ENCODE data around the gene HDDC2. TPM values are rescaled to one million over a fixed set of nuclear protein-coding genes. Genes with fewer than 3 reads are reported as not detected.
A peak's percentile ranks its signal among the peaks of the same experiment; 100 is the strongest.

The HDDC2 gene
- total RNA-seq, 1 donor from 2014 or later: 82.4 TPM

DNA sequence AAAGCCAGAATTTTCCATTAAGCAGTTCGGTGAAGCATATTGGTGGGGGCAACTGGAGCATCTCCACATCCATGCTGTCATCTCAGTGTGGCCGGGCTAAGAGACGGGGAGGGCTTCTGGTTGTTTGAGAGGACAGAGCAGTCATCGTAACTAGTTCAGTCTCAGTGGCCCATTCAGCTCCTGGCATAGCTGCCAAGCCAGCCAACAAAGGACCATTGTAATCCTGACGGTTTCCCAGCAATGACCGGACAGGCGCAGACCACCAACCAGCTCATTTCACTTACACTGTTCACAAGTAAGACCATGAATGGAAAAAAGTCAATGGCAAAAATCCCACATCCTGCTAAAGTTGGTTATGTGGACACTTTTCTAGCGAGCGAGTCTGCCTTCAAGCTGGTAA lies 14.9 kb upstream of the HDDC2 start:
- peaks cover 2% of the 10 kb centered on the region for H3K27me3 Mint-ChIP-seq (ENCODE audit: insufficient read depth)
- no peak overlapping the region for H3K4me3 Mint-ChIP-seq
- no peak for DNase-seq (ENCODE audit: low spot score)
- intact Hi-C loops (cut with micrococcal nuclease): no loop called here
- H3K27ac Mint-ChIP-seq: no peak overlapping the region
- no peaks in the 10 kb centered on the region for H3K9me3 Mint-ChIP-seq
- H3K36me3 Mint-ChIP-seq (ENCODE audit: low read depth): no peaks in the 10 kb centered on the region
- H3K4me1 Mint-ChIP-seq (ENCODE audit: low read depth): no peaks in the 10 kb centered on the region

DNA sequence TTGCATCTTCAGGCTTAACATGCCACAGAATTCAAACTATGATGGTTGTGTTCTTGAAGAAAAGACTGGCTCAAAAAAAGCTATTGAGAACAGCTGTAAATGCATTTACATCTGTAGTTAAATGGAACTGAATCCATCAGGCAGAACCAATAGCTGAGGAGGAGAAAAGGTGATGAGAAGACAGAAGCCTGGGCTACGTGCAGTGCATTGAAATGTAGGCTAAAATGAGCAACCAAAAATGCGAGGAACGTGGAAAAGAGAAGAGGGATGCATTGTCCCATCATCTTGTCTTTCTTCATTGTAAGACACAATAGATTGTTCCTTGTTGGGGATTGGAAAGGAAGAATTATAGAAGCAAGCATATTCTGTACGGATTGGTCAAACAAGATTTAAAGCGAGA lies 13.8 kb upstream of the HDDC2 start:
- no peak overlapping the region for H3K27ac Mint-ChIP-seq
- no peaks in the 10 kb centered on the region for H3K4me1 Mint-ChIP-seq (ENCODE audit: low read depth)
- no peak for DNase-seq (ENCODE audit: low spot score)
- no peak overlapping the region for H3K4me3 Mint-ChIP-seq
- H3K9me3 Mint-ChIP-seq: no peaks in the 10 kb centered on the region
- intact Hi-C loops (cut with micrococcal nuclease): no loop called here
- H3K27me3 Mint-ChIP-seq (ENCODE audit: insufficient read depth): peaks cover 5% of the 10 kb centered on the region
- no peaks in the 10 kb centered on the region for H3K36me3 Mint-ChIP-seq (ENCODE audit: low read depth)

- no peaks in the 10 kb centered on the region for H3K4me1 Mint-ChIP-seq (ENCODE audit: low read depth)
- peaks cover 6% of the 10 kb centered on the region for H3K27me3 Mint-ChIP-seq (ENCODE audit: insufficient read depth)
- intact Hi-C loops (cut with micrococcal nuclease): loop anchor here (5.0 kb wide), 1 partner anchor 643 kb away; the partner anchor contains the start of gene HINT3
- DNase-seq (ENCODE audit: low spot score): peak; percentile 17
- no peaks in the 10 kb centered on the region for H3K9me3 Mint-ChIP-seq
- H3K36me3 Mint-ChIP-seq (ENCODE audit: low read depth): no peaks in the 10 kb centered on the region
- H3K4me3 Mint-ChIP-seq: no peak overlapping the region
- H3K27ac Mint-ChIP-seq: no peak overlapping the region
Measured at GRCh38 chr6:125314009-125314581, 12.3 kb upstream of the HDDC2 start.

- Mint-ChIP-seq H3K36me3 (ENCODE audit: low read depth) (no peaks in the 10 kb centered on the region), H3K9me3 (no peaks in the 10 kb centered on the region), H3K27me3 (ENCODE audit: insufficient read depth) (peaks cover 9% of the 10 kb centered on the region), H3K4me1 (ENCODE audit: low read depth) (peaks cover 4% of the 10 kb centered on the region), H3K4me3 (no peak overlapping the region), H3K27ac (no peak overlapping the region)
- intact Hi-C loops (cut with micrococcal nuclease): loop anchor here (5.0 kb wide), 1 partner anchor 644 kb away; the partner anchor contains the start of gene HINT3
- no peak for DNase-seq (ENCODE audit: low spot score)
Measured at GRCh38 chr6:125312950-125313349, 11.2 kb upstream of the HDDC2 start.

GRCh38 chr6:125312478-125312877 lies 10.7 kb upstream of the HDDC2 start:
- intact Hi-C loops (cut with micrococcal nuclease): loop anchor here (5.0 kb wide), 1 partner anchor 645 kb away; the partner anchor contains the start of gene HINT3
- H3K9me3 Mint-ChIP-seq: no peaks in the 10 kb centered on the region
- H3K36me3 Mint-ChIP-seq (ENCODE audit: low read depth): no peaks in the 10 kb centered on the region
- no peak for DNase-seq (ENCODE audit: low spot score)
- peaks cover 9% of the 10 kb centered on the region for H3K27me3 Mint-ChIP-seq (ENCODE audit: insufficient read depth)
- no peak overlapping the region for H3K4me3 Mint-ChIP-seq
- H3K4me1 Mint-ChIP-seq (ENCODE audit: low read depth): peaks cover 8% of the 10 kb centered on the region
- H3K27ac Mint-ChIP-seq: no peak overlapping the region

DNA sequence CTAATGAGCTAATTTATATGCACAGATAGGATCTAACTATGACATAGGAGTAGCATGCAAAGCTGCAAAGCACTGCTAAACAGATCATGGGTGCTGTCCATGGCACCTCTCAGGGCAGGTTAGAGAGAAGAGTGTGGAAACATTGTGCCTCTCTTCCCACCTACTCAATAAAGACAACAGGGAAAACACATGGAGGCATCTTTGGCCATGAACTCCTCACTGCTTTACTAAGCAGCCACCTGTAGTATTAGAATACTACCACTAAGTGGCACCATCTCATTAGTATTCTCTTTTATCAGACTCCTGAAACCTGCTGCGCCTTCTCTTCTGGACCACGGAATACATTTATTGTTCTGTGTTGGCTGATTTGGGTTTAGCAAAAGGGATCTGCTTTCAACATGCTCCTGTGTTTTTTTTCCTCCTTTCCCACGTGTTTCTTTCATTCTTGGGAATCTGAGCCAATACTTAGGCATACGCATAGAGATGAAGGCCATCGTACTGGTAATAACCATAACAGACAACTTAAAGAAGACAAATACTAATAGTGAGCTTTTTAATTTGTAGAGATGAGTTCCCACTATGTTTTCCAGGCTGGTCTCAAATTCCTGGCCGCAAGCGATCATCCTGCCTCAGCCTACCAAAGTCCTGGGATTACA lies 9.4 kb upstream of the HDDC2 start:
- H3K4me1 Mint-ChIP-seq (ENCODE audit: low read depth): peaks cover 8% of the 10 kb centered on the region
- no peaks in the 10 kb centered on the region for H3K36me3 Mint-ChIP-seq (ENCODE audit: low read depth)
- H3K9me3 Mint-ChIP-seq: no peaks in the 10 kb centered on the region
- intact Hi-C loops (cut with micrococcal nuclease): loop anchor here (1.0 to 5.0 kb wide), 5 partner anchors 10 to 663 kb away; partner anchors contain the start of genes HDDC2 and HINT3
- H3K27me3 Mint-ChIP-seq (ENCODE audit: insufficient read depth): peaks cover 13% of the 10 kb centered on the region
- no peak overlapping the region for H3K4me3 Mint-ChIP-seq
- H3K27ac Mint-ChIP-seq: no peak overlapping the region
- DNase-seq (ENCODE audit: low spot score): no peak

- DNase-seq (ENCODE audit: low spot score): no peak
- H3K36me3 Mint-ChIP-seq (ENCODE audit: low read depth): no peaks in the 10 kb centered on the region
- H3K4me3 Mint-ChIP-seq: no peak overlapping the region
- H3K27ac Mint-ChIP-seq: no peak overlapping the region
- peaks cover 22% of the 10 kb centered on the region for H3K27me3 Mint-ChIP-seq (ENCODE audit: insufficient read depth)
- no peaks in the 10 kb centered on the region for H3K9me3 Mint-ChIP-seq
- intact Hi-C loops (cut with micrococcal nuclease): no loop called here
- peaks cover 16% of the 10 kb centered on the region for H3K4me1 Mint-ChIP-seq (ENCODE audit: low read depth)
Measured at GRCh38 chr6:125307964-125308615, 6.3 kb upstream of the HDDC2 start.

DNA sequence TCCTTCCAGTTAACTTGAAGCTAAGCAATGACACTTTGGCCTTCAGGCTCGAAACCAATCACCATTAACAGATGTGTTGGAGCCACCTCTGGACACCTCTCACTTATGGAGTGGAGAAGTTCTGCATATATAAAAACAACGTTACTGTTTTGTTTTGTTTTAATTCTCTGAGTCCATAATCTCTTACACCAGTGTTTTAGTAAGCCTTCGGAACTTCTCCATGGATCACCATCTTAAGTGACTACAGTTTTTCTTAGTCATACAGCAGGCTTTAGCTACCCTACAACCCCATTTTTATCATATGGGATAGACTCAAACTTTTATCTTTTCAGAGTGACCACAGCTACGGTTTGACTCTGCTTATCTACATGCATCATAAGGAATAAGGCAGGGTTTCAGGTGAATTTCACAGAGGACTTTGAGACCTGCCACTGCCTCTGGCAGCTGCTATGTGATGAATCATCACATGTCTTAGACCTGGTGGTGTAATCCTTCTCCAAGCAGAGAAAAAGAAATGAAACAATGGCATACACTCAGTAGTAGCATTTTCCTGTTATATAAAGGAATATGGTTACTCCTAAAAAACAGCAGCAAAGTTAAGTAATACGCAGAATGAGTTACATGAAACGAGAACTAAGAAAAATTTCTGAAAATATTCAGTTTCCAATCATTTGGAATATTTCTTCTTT lies 5.5 kb upstream of the HDDC2 start:
- Mint-ChIP-seq H3K4me1 (ENCODE audit: low read depth) (peaks cover 24% of the 10 kb centered on the region), H3K27me3 (ENCODE audit: insufficient read depth) (peaks cover 22% of the 10 kb centered on the region), H3K36me3 (ENCODE audit: low read depth) (peaks cover under 1% of the 10 kb centered on the region), H3K9me3 (peaks cover 3% of the 10 kb centered on the region), H3K27ac (no peak overlapping the region), H3K4me3 (no peak overlapping the region)
- no peak for DNase-seq (ENCODE audit: low spot score)
- intact Hi-C loops (cut with micrococcal nuclease): no loop called here

DNA sequence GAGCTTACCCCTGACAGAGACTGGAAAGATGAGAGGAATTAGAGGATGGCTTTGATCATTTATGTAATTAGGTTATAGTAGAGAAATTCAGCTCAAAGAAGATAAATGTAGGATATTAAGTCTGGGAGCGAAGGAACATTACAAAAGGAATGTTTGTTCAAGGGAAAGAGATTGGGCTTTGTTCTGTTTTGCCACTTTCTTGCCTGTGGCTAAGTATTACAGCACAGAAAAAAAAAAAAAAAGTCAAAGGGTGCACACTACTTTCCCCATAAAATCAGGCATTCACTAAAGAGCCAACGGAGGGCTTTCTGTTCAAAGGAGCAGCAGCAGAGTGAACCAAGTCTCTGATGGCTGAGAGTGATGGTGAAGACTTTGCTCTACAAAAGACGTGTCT lies 5.0 kb upstream of the HDDC2 start:
- H3K4me1 Mint-ChIP-seq (ENCODE audit: low read depth): peaks cover 28% of the 10 kb centered on the region
- H3K4me3 Mint-ChIP-seq: no peak overlapping the region
- H3K27me3 Mint-ChIP-seq (ENCODE audit: insufficient read depth): peaks cover 20% of the 10 kb centered on the region
- DNase-seq (ENCODE audit: low spot score): no peak
- no peak overlapping the region for H3K27ac Mint-ChIP-seq
- H3K36me3 Mint-ChIP-seq (ENCODE audit: low read depth): peaks cover 2% of the 10 kb centered on the region
- H3K9me3 Mint-ChIP-seq: peaks cover 5% of the 10 kb centered on the region
- intact Hi-C loops (cut with micrococcal nuclease): no loop called here

GRCh38 chr6:125304970-125305660 lies 3.3 kb upstream of the HDDC2 start:
- peaks cover 16% of the 10 kb centered on the region for H3K27me3 Mint-ChIP-seq (ENCODE audit: insufficient read depth)
- no peak for DNase-seq (ENCODE audit: low spot score)
- peaks cover 11% of the 10 kb centered on the region for H3K36me3 Mint-ChIP-seq (ENCODE audit: low read depth)
- no peak overlapping the region for H3K27ac Mint-ChIP-seq
- intact Hi-C loops (cut with micrococcal nuclease): loop anchor here (5.0 kb wide), 3 partner anchors 113 to 682 kb away; partner anchors contain the start of genes TPD52L1 and TRMT11
- peaks cover 5% of the 10 kb centered on the region for H3K9me3 Mint-ChIP-seq
- H3K4me3 Mint-ChIP-seq: no peak overlapping the region
- H3K4me1 Mint-ChIP-seq (ENCODE audit: low read depth): peaks cover 39% of the 10 kb centered on the region

DNA sequence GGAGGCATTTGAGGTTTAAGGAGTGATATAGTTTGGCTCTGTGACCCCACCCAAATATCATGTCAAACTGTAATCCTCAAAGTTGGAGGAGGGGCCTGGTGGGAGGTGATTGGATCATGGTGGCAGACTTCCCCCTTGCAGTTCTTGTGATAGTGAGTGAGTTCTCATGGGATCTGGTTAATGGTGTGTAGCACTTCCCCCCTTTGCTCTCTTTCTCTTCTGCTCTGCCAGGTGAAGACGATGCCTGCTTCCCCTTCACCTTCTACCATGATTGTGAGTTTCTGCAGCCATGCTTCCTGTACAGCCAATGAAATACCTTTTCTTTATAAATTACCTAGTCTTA lies 1.7 kb upstream of the HDDC2 start:
- H3K9me3 Mint-ChIP-seq: peaks cover 5% of the 10 kb centered on the region
- peaks cover 13% of the 10 kb centered on the region for H3K27me3 Mint-ChIP-seq (ENCODE audit: insufficient read depth)
- H3K4me3 Mint-ChIP-seq: peak overlapping the region; percentile 97
- H3K27ac Mint-ChIP-seq: peak overlapping the region; percentile 31
- peaks cover 20% of the 10 kb centered on the region for H3K36me3 Mint-ChIP-seq (ENCODE audit: low read depth)
- DNase-seq (ENCODE audit: low spot score): no peak
- intact Hi-C loops (cut with micrococcal nuclease): loop anchor here (2.0 to 5.0 kb wide), 4 partner anchors 111 to 684 kb away; partner anchors contain the start of genes TPD52L1 and TRMT11
- H3K4me1 Mint-ChIP-seq (ENCODE audit: low read depth): peaks cover 49% of the 10 kb centered on the region

- intact Hi-C loops (cut with micrococcal nuclease): loop anchor here (2.0 to 5.0 kb wide), 4 partner anchors 111 to 684 kb away; partner anchors contain the start of genes TPD52L1 and TRMT11
- peaks cover 49% of the 10 kb centered on the region for H3K4me1 Mint-ChIP-seq (ENCODE audit: low read depth)
- H3K4me3 Mint-ChIP-seq: peak overlapping the region; percentile 97
- peaks cover 5% of the 10 kb centered on the region for H3K9me3 Mint-ChIP-seq
- DNase-seq (ENCODE audit: low spot score): no peak
- peak overlapping the region; percentile 91 for H3K27ac Mint-ChIP-seq
- H3K36me3 Mint-ChIP-seq (ENCODE audit: low read depth): peaks cover 24% of the 10 kb centered on the region
- peaks cover 13% of the 10 kb centered on the region for H3K27me3 Mint-ChIP-seq (ENCODE audit: insufficient read depth)
Measured at GRCh38 chr6:125302840-125303511, 1.2 kb upstream of the HDDC2 start.
